Articular chondrocyte of knee joint (primary cell): ENCODE measurements around the gene SRA1. TPM values are rescaled to one million over a fixed set of nuclear protein-coding genes. Genes with fewer than 3 reads are reported as not detected.

Experiments
- small RNA-seq: library from RNA; depleted of rRNA; stranded (forward); fragments of <200 nt; gene quantifications from one replicate; pipeline ENCODE3, GENCODE V24; 2012
- total RNA-seq: library from RNA; depleted of rRNA; stranded (reverse); fragments of >200 nt; gene quantifications from 2 replicates; pipeline ENCODE4 v1.2.3, GENCODE V29; 2012

The SRA1 gene
- 29.1 and 36.3 TPM in 2 replicates for total RNA-seq

DNA sequence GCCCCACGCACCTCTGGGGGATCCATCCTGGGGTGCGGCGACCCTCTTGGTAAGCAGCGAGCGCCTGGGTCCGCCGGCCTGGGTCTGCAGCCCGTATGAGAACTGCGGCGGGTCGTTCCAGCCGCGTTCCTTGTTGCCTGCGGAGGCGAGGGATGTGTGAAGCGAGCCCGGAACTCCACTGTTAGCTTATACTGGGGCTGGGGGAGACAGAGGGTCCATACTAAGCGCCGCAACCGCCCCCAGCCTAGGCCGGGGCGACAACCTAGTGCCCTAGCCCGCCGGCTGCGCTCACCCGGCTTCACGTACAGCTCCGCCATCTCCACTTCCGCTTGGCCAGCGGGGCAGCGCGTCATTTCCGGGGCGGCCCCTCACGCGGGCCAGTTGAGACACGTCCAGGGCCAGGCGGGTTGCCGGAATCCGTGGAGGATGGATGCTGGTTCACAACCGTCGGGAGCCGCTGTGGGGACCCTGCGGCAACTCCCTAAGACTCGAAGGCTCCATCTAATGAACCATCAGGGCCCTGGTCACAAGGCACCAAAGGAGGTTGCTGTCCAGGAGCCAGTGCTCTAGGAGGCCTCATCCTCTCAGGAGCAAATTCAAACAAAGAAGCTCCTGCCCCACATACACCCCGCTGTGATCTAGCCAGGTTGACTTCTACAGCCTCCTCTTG is at the start of gene SRA1:
Gene SRA1 (minus strand): TSS at position 338 of the 670 bp plus-strand sequence. CDS start 21 bp downstream, at position 317.

DNA sequence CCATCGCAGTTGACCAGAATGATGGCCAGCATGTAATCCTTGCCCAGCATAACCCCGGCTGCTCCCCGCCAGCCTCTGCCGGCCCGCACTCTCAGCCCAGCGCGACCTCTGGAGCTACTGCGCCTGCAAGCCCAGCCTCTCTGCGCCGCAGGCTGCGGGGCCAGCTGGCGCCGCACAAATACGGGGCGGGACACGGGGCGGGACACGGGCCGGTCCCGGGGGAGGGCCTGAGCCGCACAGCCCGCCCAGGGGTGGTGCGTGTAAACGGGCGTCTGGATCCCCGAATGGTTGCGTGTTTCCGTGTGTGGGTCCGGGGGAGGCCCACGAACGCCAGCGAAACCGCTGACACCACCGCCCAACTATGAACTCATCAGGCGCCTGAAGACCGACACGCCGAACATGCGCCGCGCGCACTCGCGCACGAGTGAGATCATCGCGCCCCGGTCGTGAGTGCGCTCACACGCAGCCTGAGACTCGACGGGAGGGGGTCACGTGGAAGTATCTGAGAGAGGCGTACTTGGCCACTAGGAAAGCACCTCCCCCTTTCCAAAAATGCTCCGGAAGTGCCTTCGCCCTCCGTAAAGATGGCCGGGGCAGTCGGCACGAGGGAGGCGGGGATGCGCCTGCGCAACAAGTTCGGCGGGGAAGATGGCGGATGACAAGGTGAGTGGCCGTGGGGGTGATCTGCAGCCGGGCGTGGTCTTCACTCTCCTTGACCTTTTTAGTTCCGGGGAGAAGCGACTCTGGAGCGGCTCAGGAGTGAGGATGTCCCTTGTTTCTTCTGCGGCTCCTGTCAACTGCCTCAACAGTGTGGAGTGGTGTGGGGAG is 7.1 kb upstream of the SRA1 start, which contains the start of the genes APBB3 and SLC35A4:
Gene APBB3 (minus strand): TSS at position 403 of the 828 bp plus-strand sequence. CDS start 353 bp downstream, at position 50.
Gene SLC35A4 (plus strand): TSS at position 633 of the 828 bp plus-strand sequence. CDS start 2,342 bp downstream, outside the sequence.

DNA sequence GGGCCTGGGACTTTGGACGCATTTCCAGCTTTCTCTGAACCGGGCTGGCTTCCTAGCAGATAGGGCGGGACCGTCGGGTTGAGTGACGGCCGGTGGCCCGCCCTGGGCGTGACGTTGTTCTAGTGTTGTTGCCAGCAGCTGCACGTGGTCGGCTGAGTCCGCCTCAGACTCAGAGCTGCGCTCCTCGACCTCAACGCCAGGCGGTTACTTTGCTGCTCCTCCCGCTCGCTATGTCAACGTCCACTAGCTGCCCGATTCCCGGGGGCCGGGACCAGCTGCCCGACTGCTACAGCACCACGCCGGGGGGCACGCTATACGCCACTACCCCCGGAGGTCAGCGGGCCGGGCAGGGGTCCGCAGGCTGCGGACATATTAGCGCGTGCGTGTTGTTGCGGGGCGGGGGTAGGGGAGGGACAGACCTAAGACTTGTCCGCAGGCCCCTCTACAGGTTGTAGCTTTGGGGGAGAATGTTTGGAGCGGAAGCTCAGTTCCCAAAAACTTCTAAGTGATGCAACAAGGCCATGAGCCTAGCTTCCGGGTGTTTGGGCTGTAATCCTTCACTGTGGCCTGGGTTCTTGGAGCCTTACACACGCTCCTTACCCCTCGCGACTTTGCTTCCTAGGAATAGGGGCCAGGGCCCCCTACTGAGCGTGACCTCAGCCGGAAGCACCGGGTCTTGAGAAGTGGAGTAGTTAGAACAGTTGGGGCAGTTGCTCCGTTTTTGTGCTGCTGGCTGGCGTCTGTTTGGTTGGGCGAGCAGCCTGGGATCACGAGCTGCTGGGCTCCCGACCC is 9.6 kb downstream of the SRA1 start, which contains the start of gene EIF4EBP3:
Gene EIF4EBP3 (plus strand): TSS at position 155 of the 792 bp plus-strand sequence. CDS start 76 bp downstream, at position 231.

Small RNAs within 50 kb of the gene (small RNA-seq; reads per million reads assigned to genes)
- gene RF00279 (not detected), gene RF00443 (not detected)

Other genes with a start within 250 kb of the SRA1 start
- gene HBEGF, start 210.9 kb downstream of the SRA1 start, total RNA-seq = 1.8 and 5.2 TPM in 2 replicates
- not detected in 2 replicates for gene SLC4A9, start 197.3 kb downstream of the SRA1 start, total RNA-seq
- gene ANKHD1, start 155.6 kb downstream of the SRA1 start, total RNA-seq = 85.2 and 85.8 TPM in 2 replicates
- gene EIF4EBP3, start 9.8 kb downstream of the SRA1 start, total RNA-seq = 4.2 and 5.0 TPM in 2 replicates
- gene APBB3, start 7.1 kb upstream of the SRA1 start, total RNA-seq = 17.4 and 19.2 TPM in 2 replicates
- 20.0 and 20.1 TPM in 2 replicates for gene SLC35A4, start 7.4 kb upstream of the SRA1 start, total RNA-seq
- gene CD14, start 75.7 kb upstream of the SRA1 start, total RNA-seq = 2.9 and 5.3 TPM in 2 replicates
- 7.7 and 26.5 TPM in 2 replicates for gene TMCO6, start 82.0 kb upstream of the SRA1 start, total RNA-seq
- gene NDUFA2, start 90.2 kb upstream of the SRA1 start, total RNA-seq = 22.9 and 29.6 TPM in 2 replicates
- 98.9 and 99.1 TPM in 2 replicates for gene IK, start 90.4 kb upstream of the SRA1 start, total RNA-seq
- 21.5 and 24.4 TPM in 2 replicates for gene WDR55, start 107.4 kb upstream of the SRA1 start, total RNA-seq
- gene DND1, start 116.1 kb upstream of the SRA1 start, total RNA-seq = 0.11 and 0.13 TPM in 2 replicates
- gene HARS1, start 133.9 kb upstream of the SRA1 start, total RNA-seq = 47.3 and 49.1 TPM in 2 replicates
- 24.4 and 28.6 TPM in 2 replicates for gene HARS2, start 134.0 kb upstream of the SRA1 start, total RNA-seq
- gene ZMAT2, start 143.0 kb upstream of the SRA1 start, total RNA-seq = 43.1 and 52.0 TPM in 2 replicates
- gene PCDHA1, start 228.7 kb upstream of the SRA1 start, total RNA-seq = under 0.01 and 0.11 TPM in 2 replicates
- gene PCDHA2, start 237.4 kb upstream of the SRA1 start, total RNA-seq = under 0.01 TPM in 1 of 2 replicates, not detected in the other
- gene PCDHA3, start 243.6 kb upstream of the SRA1 start, total RNA-seq = 0.11 and 0.26 TPM in 2 replicates
- 0.26 and 0.32 TPM in 2 replicates for gene PCDHA4, start 249.6 kb upstream of the SRA1 start, total RNA-seq